GM18873 (cell line): Measurements from ENCODE around the gene RPS4Y2.

ENCODE experiments used
- ATAC-seq: cut with Tn5 transposase; IDR thresholded peaks from one replicate; pipeline ENCODE4 v1.9.1; 2021; ENCODE audit warnings: mild to moderate bottlenecking, moderate library complexity, moderate number of reproducible peaks; ENCODE audit not compliant: unreplicated experiment, low FRiP score

RPS4Y2 gene

GRCh38 chrY:20755808-20756207 lies at the start of gene RPS4Y2:
RPS4Y2 (plus strand) TSS chrY:20756108; CDS start chrY:20756164, 56 bp downstream.
- no peak for ATAC-seq

- ATAC-seq = no peak
Measured at GRCh38 chrY:20714391-20714790, 41.5 kb upstream of the RPS4Y2 start.

GRCh38 chrY:20726184-20726907 lies 29.6 kb upstream of the RPS4Y2 start:
- no peak for ATAC-seq

GRCh38 chrY:20735200-20735599 lies 20.7 kb upstream of the RPS4Y2 start:
- no peak for ATAC-seq

GRCh38 chrY:20739806-20740205 lies 16.1 kb upstream of the RPS4Y2 start:
- ATAC-seq = no peak

GRCh38 chrY:20740609-20741008 lies 15.3 kb upstream of the RPS4Y2 start:
- ATAC-seq = no peak

- no peak for ATAC-seq
Measured at GRCh38 chrY:20745060-20745459, 10.8 kb upstream of the RPS4Y2 start.

GRCh38 chrY:20746919-20747318 lies 9.0 kb upstream of the RPS4Y2 start:
- ATAC-seq = no peak

- ATAC-seq = no peak
Measured at GRCh38 chrY:20763869-20764268, 8.0 kb downstream of the RPS4Y2 start.

GRCh38 chrY:20765117-20765516 lies 9.2 kb downstream of the RPS4Y2 start:
- ATAC-seq = no peak

- ATAC-seq = no peak
Measured at GRCh38 chrY:20770755-20771154, 14.8 kb downstream of the RPS4Y2 start.

- no peak for ATAC-seq
Measured at GRCh38 chrY:20776104-20776503, 20.2 kb downstream of the RPS4Y2 start.

GRCh38 chrY:20780104-20780654 lies 24.3 kb downstream of the RPS4Y2 start:
- ATAC-seq = no peak

GRCh38 chrY:20780776-20781175 lies 24.9 kb downstream of the RPS4Y2 start:
- no peak for ATAC-seq

- ATAC-seq = no peak
Measured at GRCh38 chrY:20781408-20781807, 25.5 kb downstream of the RPS4Y2 start.

- no peak for ATAC-seq
Measured at GRCh38 chrY:20784965-20785364, 29.1 kb downstream of the RPS4Y2 start.

GRCh38 chrY:20787076-20787475 lies 31.2 kb downstream of the RPS4Y2 start:
- ATAC-seq = no peak

- no peak for ATAC-seq
Measured at GRCh38 chrY:20798351-20799049, 42.6 kb downstream of the RPS4Y2 start.

- no peak for ATAC-seq
Measured at GRCh38 chrY:20802659-20803058, 46.8 kb downstream of the RPS4Y2 start.

GRCh38 chrY:20806243-20806642 lies 50.3 kb downstream of the RPS4Y2 start:
- no peak for ATAC-seq

- no peak for ATAC-seq
Measured at GRCh38 chrY:20813459-20813858, 57.6 kb downstream of the RPS4Y2 start.

GRCh38 chrY:20814794-20815193 lies 58.9 kb downstream of the RPS4Y2 start:
- ATAC-seq = no peak
